AML-193 (cell line): ENCODE data around the gene SURF1.
"Not testable (repeated sequence)": the region's sequence is repeated elsewhere in the genome, so short reads cannot be mapped to it uniquely, and the experiment has no call there.

Source experiments
- DNase-seq, 2 experiments: peaks; one replicate each; lab custom pipeline; 2025; lab: John Stamatoyannopoulos, UW

Gene SURF1, protein sequence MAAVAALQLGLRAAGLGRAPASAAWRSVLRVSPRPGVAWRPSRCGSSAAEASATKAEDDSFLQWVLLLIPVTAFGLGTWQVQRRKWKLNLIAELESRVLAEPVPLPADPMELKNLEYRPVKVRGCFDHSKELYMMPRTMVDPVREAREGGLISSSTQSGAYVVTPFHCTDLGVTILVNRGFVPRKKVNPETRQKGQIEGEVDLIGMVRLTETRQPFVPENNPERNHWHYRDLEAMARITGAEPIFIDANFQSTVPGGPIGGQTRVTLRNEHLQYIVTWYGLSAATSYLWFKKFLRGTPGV

DNA sequence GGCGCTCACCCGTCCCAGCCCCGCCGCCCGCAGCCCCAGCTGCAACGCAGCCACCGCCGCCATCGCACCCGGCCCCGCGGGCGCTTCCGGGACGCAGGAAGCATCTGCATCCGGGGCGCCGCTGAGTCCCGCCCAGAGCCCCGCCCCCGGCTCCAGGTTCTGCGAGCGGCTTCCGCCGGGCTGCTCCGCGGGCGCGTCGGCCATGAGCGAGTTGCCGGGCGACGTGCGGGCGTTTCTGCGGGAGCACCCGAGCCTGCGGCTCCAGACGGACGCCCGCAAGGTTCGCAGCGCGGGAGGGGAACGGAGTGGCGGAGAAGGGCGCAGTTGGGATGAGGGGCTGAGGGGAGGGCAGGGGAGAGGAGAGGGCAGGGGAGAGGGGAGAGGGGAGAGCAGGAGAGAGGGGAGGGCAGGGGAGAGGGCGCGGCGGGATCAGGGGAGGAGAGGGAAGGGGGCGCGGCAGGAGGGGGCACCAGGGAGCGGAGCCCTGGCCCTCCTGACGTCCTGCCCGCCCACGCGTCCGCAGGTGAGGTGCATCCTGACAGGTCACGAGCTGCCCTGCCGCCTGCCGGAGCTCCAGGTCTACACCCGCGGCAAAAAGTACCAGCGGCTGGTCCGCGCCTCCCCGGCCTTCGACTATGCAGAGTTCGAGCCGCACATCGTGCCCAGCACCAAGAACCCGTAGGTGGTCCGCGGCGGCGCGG lies at the start of gene SURF1, which contains the start of gene SURF2:
SURF1 (minus strand) TSS at position 97 of the 701 bp plus-strand sequence; CDS start at position 63, 34 bp downstream.
SURF2 (plus strand) TSS at position 160 of the 701 bp plus-strand sequence; CDS start at position 203, 43 bp downstream.
- DNase-seq, result peak; percentile 67 to 71

DNA sequence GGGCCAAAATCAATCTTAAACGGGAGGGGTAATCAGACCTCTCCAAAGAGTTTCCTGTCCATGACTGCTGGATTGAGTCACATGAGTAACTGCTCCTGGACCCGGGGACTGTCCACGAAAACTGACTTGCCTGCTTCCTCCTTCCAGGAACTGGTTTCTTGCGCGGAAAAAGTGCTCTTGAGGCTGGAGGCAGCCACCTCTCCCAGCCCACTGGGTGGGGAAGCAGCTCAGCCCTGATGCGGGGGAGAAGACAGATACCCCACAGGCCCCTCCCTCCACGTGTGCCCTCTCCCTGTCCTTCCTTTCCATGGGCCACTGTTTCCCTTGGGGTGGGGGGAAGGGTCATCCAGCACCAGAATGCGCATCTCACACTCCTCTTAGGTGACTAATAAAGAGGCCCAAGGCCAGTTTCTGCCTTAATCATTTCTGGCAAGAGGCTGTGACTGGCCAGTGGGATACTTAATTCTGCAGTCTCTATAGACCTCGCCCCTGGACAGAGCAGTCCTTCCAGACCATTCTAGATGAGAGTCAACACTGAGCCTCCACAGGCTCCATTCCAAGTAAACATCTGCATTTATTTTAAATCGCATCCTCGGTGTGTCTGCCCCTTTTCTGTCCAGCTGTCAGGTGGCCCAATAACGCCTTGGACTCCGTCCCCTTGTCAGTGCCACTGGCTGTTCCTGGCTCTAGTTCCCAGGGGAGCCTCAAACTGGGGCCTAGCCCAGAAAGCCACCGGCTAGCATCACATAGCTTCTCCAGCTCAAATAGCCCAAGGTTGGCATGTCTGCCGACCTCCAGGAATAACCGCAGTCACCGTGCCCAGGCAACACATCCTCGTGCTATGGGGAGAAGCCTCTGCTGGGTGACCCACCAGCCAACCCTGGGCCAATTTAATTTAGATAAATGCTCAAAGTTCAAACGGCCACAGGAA lies 49.5 kb upstream of the SURF1 start:
- DNase-seq, result no peak

DNA sequence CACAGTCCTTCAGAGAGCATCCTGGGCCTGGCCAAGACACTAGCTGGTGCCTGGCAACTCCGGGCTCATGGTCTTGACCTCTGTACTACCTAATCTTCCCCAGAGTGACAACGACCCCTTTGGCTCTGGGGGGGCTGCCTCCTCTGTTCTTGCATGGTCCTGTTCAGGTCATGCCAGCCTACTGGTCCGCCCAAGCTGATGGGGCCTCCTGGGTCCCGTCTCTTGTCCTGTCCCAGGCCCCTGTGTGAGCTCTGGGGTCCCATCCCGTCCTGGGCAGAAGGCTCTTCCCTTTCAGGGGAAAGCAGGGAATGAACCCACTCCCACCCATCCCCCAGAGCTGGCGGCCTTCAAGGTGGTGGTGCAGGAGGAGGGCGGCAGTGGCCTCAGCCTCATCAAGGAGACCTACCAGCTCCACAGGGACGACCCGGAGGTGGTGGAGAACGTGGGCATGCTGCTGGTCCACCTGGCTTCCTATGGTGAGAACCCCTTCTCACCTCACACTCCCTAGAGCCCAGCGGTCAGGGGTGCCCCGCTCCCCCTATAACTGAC lies 48.2 kb upstream of the SURF1 start:
- DNase-seq, result no peak

DNA sequence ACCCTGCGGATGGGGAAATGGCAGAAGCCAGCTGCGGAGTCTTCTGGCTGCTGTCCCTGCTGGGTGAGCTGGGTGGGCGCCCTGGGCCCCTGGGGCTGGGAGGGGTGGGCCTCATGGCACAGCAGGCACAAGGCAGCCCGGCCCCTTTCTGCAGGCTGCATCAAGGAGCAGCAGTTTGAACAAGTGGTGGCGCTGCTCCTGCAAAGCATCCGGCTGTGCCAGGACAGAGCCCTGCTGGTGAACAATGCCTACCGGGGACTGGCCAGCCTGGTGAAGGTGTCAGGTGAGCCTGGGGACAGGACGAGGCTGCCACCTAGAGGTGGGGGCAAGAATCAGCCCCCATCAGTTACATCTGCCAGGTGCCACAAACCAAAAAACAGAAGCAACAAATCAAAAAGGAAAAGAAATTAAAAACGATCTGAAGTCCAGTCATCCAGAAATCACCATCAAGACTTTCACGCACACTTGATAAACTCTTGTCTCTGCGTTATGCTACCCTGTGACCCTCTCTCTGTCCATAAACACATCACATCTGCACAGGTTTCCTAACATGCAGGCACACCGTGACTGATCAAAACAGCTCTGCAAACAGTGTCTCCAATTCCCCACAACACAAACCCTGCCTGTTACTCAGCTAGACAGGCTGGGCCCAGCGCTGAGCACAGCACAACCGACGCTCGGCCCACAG lies 47.6 kb upstream of the SURF1 start:
- DNase-seq, result no peak

DNA sequence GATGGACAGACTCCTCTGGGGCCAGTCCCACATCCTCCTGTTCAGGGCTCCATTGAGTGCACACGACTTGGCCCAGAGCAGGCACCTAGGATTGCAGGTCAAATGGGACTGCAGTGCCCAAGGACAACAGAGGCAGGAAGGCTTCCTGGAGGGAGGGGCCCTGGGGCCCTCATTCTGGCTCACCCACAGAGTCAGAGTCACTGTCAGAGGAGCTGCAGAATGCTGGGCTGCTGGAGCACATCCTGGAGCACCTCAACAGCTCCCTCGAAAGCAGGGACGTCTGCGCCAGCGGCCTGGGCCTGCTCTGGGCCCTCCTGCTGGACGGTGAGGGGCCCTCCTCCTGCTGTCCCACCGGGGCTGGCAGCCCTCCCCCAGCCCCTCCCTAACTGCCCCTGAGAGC lies 46.4 kb upstream of the SURF1 start:
- DNase-seq, result no peak

DNA sequence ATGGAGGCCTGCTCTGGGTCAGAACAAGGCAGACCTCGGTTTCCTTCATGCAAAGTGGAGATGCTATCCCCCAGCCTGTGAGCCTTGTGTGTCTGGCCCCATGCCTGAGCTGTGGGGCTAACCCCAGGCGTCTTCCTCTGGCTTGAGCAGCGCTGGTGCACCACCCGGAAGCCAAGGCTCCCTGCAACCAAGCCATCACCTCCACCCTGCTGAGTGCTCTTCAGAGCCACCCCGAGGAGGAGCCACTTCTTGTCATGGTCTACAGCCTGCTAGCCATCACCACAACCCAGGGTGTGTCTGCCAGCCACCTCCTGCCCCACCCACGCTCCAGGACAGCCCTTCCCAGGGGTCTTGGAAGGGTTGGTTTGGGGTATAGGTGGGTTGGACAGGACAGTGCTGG lies 45.3 kb upstream of the SURF1 start:
- DNase-seq, result no peak

DNA sequence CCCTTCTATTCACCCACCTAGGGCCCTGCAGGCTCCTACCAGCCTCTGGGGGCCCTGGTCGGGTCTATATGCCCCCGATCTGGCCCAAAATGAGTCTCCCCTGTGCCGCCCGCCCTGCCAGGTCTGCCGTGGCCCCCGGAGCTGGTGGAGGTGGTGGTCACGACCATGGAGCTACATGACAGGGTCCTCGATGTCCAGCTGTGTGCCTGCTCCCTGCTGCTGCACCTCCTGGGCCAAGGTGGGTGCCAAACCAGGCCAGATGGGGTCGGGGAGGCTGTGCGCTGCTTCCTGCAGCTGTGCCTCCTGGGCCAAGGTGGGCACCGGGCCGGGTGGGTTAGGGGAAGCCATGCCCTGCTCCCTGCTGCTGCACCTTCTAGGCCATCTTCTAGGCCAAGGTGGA lies 44.0 kb upstream of the SURF1 start:
- no peak for DNase-seq

DNA sequence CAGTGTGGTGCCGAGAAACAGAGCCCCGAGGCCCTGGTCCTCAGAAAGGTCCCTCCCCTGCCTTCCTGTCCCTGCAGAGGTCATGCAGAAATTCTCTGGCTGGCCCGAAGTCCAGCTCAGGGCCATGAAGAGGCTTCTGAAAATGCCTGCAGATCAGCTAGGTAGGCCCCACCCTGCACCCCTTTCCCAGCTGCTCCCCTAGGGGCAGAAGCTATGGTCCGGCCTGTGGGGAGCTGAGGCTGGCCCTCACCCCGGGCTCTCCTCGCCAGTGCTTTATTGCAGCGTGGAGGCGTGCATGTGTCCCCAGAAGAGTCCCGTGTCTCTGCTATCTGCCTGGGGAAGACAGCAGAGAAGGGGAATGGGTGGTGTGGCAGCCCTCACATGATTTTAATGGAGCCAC lies 41.6 kb upstream of the SURF1 start:
- DNase-seq, result no peak

DNA sequence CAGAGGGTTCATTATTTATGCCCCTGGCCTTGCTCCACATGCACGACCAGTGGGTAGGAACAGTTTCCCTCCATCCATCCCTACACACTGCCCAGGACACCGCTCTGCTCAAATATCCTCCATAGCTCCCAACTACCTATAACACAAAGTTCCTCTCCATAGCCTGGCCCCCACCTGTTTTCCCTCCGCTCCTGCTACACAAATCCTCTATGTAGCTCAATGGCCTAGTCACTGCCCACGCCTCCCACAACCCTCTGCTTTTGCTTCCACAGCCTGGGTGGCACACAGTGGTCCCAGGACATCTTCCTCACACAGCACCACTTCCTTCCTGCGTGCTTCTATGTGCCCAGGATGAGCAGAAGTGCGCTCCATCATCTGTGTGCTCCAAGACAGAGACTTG lies 41.1 kb upstream of the SURF1 start:
- no peak for DNase-seq

DNA sequence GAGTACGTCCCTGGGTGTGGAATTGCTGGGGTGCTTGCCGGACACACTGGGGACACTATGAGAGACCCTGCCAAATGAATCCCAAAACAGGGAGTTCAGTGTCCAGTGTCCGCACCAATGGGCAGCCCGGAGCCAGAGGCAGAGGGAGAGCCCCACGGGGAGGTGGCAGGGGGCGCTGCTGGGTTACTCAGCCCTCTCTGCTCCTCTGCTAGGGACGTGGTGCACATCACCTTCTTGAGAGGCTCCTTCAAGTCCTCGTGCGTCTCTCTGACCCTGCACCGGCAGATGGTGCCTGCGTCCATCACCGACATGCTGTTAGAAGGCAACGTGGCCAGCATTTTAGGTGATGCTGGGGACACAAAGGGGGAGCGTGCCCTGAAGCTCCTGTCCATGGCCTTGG lies 40.7 kb upstream of the SURF1 start:
- no peak for DNase-seq

DNA sequence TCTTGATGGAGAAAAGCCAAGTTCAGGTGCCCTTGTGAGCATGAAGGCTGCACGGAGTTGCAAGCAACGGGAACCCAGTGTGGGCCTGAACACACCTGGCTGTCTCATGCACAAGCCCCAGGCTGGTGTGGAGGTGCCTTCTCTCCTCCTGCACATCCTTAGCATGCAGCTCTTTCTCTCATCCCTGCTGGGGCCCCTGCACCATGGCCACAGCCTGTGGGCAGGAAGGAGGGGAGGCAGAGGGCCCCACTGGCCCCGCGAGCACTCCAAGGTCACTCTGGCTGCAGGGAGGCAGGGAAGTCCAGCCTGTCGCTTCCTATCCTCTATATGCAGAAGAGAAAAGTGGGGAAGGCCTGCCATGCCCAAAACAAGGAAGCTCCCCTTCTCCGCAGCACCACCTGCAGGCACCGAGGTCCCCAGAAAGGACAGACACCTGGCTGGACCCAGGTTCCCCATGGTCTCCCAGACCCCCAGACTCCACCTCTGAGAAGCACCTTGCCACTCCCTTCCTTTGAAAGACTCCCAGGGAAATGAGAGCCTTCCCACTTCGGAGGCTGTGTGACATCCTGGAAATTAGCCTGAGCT lies 38.5 kb upstream of the SURF1 start:
- DNase-seq, result no peak

DNA sequence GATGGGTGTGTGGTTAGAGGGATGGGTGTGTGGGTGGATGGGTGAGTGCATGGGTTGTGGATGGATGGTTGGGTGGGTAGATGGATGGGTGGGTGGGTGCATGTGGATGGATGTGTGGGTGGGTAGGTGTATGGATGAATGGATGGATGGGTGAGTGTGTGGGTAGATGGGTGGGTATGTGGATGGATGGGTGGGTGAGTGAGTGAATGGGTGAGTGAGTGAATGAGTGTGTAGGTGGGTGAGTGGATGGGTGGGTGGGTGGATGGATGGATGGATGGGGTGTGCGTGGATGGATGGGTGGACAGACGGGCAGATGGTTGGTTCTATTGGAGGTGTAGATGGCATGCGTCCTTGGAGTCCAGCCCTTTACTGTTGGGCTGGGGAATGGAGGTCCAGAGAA lies 37.1 kb upstream of the SURF1 start:
- DNase-seq, result no peak

DNA sequence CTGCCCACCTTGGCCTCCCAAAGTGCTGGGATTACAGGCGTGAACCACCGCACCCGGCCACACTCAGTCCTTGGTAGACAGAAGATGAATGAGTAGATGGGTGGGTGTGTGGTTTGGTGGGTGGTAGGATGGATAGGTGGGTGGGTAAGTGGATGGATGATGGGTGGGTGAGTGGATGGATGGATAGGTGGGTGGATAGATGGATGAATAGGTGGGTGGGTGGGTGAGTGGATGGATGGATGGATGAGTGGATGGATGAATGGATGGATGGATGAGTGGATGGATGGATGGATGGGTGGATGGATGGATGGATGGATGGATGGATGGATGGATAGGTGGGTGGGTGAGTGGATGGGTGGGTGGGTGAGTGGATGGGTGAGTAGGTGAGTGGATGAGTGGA lies 36.0 kb upstream of the SURF1 start:
- DNase-seq, result not testable (repeated sequence)

DNA sequence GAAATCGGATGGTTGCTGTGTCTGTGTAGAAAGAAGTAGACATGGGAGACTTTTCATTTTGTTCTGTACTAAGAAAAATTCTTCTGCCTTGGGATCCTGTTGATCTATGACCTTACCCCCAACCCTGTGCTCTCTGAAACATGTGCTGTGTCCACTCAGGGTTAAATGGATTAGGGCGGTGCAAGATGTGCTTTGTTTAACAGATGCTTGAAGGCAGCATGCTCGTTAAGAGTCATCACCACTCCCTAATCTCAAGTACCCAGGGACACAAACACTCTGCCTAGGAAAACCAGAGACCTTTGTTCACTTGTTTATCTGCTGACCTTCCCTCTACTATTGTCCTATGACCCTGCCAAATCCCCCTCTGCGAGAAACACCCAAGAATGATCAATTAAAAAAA lies 35.2 kb upstream of the SURF1 start:
- not testable (repeated sequence) for DNase-seq

DNA sequence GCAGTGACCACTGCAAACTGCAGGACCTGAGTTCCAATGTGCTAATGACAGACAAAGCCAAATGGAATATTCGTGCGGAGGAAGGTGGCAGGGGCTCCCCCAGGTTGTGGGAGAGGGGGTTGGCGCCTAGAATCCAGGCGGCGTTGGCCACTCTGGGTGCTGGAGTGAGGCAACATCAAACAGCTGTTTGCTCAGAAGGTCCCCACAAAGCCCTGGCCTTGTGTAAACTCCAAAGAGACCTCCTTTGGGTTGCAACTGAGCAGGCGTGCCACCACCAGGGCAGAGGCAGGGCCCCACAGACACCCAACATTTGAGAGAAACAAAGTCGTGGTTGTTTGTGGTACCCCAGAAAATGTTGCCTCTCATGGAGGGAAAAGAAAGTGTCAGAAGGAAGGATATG lies 34.4 kb upstream of the SURF1 start:
- no peak for DNase-seq

DNA sequence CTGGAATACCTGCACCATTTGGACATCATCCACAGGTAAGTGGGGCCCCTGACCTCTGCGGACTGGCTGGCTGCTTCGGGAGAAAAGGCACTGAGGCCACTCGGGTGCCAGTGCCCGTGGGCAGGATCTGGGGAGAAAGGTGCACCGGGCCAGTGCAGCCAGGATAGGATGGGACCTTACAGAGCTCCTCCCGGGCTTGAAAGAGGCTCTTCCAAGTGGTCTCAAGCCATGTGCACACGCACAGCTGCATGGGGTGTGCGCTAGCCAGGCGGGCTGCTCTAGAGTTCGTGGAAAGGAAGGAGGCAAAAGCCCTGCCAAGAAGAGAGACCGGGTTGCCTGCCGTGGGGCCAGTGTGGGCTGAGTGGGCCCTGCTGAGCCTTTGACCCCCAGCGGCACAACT lies 33.3 kb upstream of the SURF1 start:
- no peak for DNase-seq

DNA sequence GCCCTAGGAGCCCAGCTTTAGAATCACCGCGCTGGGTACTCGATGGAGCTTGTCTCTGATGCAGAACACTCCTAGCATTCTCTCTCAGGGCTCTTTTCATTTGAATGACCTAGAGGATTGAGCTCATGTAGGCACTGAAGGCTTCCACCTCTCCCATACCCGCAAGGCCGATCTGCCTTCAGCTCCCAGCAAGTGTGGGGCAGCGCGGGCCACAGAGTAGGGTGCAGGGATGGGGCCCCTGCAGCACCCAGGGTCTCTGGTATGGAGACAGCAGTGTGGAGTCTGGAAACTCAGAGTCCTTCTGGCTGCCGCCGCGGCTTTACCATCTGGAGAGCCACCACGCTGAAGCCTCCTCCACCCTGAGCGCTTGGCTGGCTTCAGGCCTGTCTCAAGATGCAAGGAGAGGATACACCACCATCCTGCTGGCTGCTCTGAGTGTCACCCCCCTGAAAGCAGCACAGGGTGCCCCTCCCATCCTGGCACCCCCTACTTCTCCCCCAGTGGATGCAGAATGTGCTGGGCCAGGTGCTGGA lies 32.8 kb upstream of the SURF1 start:
- no peak for DNase-seq

DNA sequence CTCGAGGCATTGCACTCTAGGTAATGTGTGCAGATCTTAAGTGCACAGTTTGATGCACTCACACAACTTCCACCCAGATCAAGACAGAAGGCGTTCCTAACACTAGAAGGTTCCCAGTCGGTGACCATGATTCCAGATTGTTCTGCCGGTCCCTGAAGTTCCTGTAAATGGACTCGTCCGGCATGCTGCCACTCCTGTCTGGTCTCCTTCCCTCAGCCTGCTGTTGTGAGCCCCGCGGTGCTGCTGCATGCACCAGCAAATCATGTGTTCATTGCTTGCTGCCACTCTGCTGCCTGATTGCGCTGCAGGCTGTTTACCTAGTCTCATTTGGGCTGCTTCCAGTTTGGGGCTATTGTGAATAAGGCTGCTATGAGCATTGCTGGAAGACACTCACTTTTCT lies 31.4 kb upstream of the SURF1 start:
- DNase-seq, result no peak

DNA sequence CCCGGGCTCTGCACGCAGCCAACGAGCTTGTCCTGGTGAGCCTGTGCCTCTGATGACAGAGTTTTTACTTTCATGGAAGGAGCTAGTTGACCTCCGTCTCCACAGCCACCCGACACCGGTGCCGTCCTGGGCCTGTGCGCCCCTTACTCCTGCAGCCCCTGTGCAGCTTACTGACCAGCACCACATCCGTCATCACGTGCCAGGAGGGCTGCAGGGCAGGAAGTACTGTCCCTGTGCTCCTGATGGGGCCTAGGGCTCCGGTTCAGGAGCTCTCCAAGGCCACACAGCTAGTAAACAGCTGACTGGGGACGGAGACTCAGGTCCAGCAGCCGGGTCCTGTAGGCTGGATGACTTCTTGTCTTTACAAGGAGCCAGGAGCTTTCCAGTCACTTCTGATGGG lies 30.1 kb upstream of the SURF1 start:
- no peak for DNase-seq

DNA sequence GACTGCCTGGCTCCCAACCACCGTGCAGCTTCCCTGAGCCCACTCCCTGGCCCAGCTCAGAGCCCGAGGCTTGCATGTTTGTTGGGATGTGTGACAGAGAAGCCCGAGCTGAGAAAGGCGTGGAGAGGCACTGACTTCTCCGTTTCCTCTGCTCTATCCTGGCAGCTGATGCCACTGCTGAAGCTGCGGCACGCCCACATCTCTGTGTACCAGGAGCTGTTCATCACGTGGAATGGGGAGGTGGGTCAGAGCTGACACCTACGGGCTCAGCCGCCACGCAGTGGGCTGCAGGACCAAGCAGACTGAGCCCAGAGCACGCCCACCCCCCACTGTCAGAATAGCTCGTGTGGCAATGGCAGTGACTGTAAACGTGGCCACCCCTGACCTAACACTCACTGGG lies 29.2 kb upstream of the SURF1 start:
- no peak for DNase-seq

DNA sequence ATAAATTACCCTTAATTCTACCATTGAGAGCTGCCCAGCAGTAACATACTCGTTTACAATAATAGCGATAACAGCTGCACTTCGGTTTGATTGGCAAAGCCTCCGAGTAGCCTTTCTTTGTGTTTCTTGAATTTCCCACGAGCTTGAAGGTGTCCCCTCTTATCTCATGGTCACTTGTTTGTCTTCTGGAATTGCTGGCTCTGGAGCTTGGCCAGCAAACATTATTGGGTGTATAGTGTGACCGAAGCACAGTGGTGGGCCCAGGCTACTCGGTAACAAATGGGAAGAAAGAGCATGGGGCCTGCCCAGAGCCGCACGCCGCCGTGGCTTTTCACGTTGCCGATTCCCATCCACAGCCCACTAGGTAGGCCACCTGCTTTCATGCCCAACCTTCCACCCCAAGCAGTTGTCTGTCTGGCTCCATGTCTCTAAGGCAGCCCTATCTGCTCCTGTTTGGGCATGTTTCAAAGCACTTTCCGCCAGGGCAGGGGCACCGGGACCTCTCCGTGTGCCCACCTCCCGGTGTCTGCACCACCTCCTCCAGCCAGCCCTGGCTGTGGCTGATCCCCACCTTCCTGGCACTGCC lies 28.5 kb upstream of the SURF1 start:
- DNase-seq, result no peak
